ENCODE measurements around the gene HOXC10.

The HOXC10 gene

GRCh38 chr12:53991077-53991460 is 6.1 kb downstream of the HOXC10 start:
- DNase-seq (ENCODE audit: low read depth in 2 of 2): no peak

GRCh38 chr12:53992377-53992889 is 7.5 kb downstream of the HOXC10 start:
- DNase-seq (ENCODE audit: low read depth in 2 of 2): no peak

DNA sequence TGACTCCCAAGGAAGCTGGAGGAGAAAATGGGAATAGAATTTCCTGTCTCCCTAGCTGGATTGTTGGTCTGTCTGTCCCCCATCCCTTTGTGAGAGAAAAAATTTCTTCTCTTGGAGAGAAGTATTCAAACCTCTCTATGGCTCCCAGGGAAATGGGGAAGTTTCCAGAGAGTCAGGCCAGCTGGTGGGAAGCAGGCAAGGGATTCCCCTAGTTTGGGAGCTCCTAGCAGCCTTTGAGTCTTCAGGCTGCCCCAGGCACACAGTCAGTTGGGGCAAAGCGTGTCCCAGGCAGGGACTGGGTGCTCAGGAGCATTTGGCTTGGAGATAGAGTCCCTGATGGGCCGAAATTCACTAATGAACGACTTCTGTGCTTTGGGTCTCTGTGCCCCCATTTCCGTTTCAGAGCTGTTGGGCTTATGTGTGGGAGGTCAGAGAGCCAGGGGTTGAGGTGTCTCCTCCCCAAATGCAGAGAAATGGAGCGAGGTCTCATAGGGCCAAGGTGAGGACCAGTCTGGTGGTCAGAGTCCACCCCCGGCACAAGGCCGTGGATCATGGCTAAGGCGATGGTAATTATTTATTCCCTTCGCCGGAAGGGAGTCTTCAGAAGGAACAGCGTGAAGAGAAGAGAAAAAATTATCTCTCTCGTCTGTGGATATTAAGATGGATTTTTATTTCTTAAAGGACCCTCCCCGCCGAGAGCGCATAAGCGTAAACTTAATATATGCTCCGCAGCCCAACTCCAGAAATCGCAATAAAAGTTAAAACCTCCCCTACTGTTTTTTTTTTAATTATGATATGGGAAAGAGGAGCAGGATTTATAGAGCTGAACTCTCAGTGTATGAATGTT is 8.4 kb downstream of the HOXC10 start:
- no peak for DNase-seq (ENCODE audit: low read depth in 2 of 2)

GRCh38 chr12:53994009-53994263 is 9.0 kb downstream of the HOXC10 start:
- no peak for DNase-seq (ENCODE audit: low read depth in 2 of 2)

GRCh38 chr12:53994264-53995001 is 9.5 kb downstream of the HOXC10 start:
- no peak for DNase-seq (ENCODE audit: low read depth in 2 of 2)

DNA sequence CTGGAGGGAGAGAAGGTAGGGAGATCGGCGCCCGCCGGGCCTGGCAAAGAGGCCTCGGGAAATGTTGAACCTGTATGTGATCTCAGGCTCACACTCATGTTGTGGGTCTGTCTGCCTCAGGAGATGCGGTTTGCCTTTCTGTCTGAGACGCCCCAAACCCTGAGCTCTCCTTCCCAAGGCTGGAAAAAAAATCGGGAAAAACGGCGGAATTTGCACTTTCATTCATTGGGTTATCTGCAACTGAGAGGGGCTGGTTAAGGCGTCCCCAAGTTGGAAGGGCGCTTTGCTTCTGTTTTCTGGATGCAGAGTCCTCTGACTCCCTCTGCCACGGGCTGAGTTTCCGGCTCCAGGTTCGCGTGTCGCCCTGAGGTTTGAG is 10.0 kb downstream of the HOXC10 start:
- DNase-seq (ENCODE audit: low read depth in 2 of 2): no peak

- no peak for DNase-seq (ENCODE audit: low read depth in 2 of 2)
These were observed 10.7 kb downstream of the HOXC10 start for GRCh38 chr12:53995378-53996239.

DNA sequence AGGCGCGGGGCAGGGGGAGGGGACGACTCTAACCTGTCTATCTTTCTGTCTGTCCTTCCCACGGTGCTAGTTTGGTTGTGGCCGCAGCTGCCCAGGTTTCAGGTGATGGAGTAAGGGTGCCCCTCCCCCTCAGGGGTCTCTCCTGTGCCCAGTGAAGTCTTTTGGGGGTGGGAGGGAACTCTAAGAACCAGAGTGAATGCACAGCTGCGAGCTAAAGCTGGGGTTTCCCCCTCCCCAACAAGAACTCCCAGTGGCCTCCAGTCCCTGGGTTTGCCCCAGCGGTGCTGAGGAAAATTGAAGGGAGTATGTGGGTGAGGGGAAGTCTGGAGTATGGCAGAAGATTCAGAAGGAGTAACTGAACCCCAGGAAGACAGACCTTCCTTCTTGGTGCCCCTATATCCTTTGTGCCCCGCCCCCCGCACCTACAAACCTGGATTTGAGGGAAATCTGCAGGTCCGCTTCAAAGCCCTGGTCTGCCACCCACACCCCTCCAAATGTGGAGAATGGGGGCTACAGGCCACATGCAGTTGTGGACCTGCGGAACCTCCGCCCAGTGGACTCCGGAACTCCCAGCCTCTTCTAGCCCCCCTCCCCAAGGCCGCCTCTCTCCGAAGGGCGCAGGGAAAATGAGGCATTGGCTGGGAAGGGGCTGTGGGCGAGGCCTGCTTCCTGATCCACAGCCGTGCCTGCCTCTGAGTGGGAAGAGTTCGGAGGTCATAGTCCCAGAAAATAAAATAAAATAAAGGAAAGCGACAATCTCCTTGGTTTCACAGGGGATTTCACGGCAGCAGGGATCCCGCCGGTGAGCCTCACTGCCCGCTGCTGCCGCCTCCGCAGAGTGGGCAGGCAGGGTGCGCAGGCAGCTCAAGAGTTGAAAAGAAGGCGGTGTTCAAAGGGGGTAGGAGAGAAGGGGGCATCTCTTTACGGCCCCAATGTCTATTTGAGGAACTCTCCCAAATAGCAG is 11.6 kb downstream of the HOXC10 start:
- DNase-seq (ENCODE audit: low read depth in 2 of 2): no peak

- no peak for DNase-seq (ENCODE audit: low read depth in 2 of 2)
These were observed 12.5 kb downstream of the HOXC10 start for GRCh38 chr12:53997204-53998109.

DNA sequence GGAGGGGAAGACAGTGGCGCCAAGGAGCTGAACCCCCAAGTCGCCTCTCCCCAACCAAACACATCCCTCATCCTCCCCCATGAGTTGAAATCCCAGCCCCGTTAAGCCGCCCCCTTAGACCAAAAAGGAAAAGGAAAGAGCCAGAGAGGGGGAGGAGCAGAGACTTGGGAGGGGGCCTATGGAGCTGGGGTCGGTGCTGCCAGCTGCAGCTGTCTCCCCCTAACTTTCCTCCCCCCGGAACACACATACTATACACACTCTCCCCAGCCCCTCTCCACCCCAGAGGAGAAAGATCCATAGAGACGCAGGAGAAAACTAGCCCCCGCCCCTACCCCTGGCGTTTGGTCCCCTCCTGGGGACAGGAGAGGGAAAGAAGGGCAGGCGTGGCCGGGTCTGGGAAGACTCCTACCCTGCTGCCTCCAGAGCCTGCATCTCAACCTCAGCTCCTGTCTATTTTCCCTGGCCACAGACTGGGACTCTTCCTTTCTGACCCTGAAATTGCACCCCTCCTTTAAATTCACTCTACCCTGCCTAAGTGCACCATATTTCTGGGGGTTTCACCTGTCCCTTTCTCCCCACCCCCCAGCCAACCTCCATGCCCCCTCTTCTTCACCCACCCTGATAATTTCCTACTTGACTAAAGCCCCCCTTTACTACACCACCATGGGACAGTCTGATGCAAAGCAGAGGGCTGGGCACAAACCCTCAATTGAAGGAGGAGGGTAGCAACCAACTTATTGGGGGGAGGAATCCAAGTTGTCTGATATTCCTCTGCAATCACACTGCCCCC is 13.4 kb downstream of the HOXC10 start:
- no peak for DNase-seq (ENCODE audit: low read depth in 2 of 2)

DNA sequence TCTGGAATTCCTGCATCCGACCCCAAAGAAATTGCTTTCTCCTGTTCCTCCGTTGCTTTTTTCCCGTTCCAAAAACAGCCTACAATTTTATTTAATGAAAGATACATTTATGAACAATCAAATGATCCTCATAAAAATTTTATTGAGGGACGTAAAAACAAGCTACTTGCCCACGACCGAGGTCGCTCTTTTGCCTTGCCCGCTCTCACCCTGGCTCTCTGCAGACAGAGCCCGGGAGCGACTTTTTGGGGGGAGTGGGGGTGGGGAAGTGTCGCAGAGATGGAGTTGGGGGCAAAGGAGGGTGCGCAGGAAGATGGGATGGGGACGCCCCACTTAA is 13.9 kb downstream of the HOXC10 start:
- no peak for DNase-seq (ENCODE audit: low read depth in 2 of 2)

DNA sequence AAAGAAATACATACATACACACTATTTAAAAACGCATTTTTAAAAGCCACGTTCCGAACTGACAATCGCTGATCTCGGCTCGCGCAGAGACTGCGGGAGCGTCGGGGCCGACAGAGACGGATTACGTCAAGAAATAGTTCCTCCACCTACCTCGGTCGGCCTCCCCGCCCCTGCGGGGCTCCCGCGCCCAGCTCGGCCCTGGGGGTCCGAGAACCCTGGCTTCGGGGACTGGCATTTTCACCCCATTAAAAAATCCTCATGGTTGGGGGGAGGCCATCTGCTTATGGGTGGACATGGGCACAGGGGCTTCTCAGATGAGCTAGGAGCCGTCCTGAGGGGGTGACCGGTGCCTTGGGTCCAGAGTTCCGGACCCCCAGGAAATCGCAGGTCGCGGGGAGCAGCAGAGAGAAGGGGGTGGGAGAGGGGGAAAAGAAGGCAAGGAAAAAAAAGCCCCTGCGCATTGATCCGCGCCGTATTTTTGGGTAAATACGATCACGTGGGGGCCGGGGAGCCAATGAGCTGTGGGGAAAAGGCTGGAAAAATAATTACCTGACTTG is 14.7 kb downstream of the HOXC10 start:
- DNase-seq (ENCODE audit: low read depth in 2 of 2): no peak

GRCh38 chr12:54000116-54001114 is 15.5 kb downstream of the HOXC10 start, which contains the start of gene HOXC9:
Gene HOXC9 (plus strand): TSS chr12:54000161. CDS start chr12:54000189, 28 bp downstream.
- DNase-seq (ENCODE audit: low read depth in 2 of 2): no peak

- no peak for DNase-seq (ENCODE audit: low read depth in 2 of 2)
These were observed 16.6 kb downstream of the HOXC10 start for GRCh38 chr12:54001283-54002187.

DNA sequence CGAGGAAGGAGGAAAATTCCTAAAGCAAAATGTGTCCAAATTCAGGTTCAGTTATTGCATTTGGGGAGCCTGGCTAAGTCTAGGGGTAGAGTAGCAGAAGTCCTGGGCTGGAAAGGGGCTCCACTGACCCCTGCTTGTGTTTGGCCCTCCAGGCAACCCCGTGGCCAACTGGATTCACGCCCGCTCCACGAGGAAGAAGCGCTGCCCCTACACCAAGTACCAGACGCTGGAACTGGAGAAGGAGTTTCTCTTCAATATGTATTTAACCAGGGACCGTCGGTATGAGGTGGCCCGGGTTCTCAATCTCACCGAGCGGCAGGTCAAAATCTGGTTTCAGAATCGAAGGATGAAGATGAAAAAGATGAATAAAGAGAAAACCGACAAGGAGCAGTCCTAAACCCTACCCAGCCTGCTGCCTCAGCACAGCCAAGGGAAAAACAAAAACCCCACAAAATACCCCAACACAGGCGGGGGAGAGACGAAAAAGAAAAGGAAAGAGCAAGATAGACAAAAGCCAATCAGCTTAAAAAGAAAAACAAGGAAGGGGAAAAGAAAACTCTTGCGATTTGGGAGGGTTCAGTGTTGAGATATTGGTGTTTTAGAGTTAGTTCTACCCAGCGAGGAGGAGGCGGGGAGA is 17.4 kb downstream of the HOXC10 start:
- DNase-seq (ENCODE audit: low read depth in 2 of 2): no peak

DNA sequence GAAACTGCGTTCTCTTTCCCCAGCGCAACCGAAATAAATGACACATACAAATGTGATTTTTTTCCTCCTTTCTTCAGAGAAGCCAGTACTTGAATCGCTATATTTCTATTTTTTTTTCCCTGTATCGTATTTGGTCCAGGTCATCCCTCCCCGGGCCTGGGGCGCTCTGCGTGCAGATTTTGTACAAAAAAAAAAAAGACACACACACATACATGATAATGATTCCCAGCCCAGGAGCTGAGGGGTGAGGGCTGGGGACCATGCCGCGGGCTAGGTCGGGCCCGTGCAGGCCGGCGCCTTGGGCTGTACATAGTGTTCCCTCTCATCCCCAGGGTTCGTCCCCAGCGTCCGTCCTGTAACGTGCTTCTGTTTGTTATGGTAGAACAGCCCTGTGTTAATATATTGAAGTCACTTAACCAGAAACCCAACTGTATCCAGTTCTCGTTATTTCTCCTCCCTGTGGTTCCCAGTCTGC is 18.0 kb downstream of the HOXC10 start:
- no peak for DNase-seq (ENCODE audit: low read depth in 2 of 2)
